Keratinocyte (primary cell): ENCODE data around the gene LRRC43. TPM values are rescaled to one million over a fixed set of nuclear protein-coding genes. Genes with fewer than 3 reads are reported as not detected.

Source experiments
- DNase-seq: peaks from one replicate; pipeline ENCODE4 v3.0.0-alpha.2; 2011; ENCODE audit warnings: low read depth, missing footprints, low spot score
- FAIRE-seq: peaks from 2 replicates; lab custom pipeline; 2011; peaks lifted over from hg19 to GRCh38; lab: Jason Lieb, UNC
- H2AFZ ChIP-seq: 2 replicates; pipeline ENCODE4 v1.6.0; 2012; ENCODE audit warnings: low read length, control low read depth, inconsistent platforms; ENCODE audit not compliant: control insufficient read depth
- H3K27ac ChIP-seq: 2 replicates; pipeline ENCODE4 v1.5.1; 2011; ENCODE audit warnings: low read length; ENCODE audit not compliant: control insufficient read depth, insufficient read depth
- H3K27me3 ChIP-seq: 3 replicates; pipeline ENCODE4 v1.6.0; 2011; ENCODE audit warnings: low read length; ENCODE audit not compliant: control insufficient read depth, insufficient read depth; ENCODE audit errors: extremely low read depth
- H3K36me3 ChIP-seq, 2 experiments: 2 replicates in 1 of 2; 3 replicates in 1 of 2; pipeline ENCODE4 v1.5.1; 2011; ENCODE audit warnings: low read length in 2 of 2, mild to moderate bottlenecking in 1 of 2; ENCODE audit not compliant: control insufficient read depth in 2 of 2, insufficient read depth in 2 of 2; ENCODE audit errors: extremely low read depth in 1 of 2
- H3K4me1 ChIP-seq: 3 replicates; pipeline ENCODE4 v1.5.1; 2011; ENCODE audit warnings: low read length; ENCODE audit not compliant: control insufficient read depth, insufficient read depth; ENCODE audit errors: extremely low read depth
- H3K4me2 ChIP-seq: 3 replicates; pipeline ENCODE4 v1.6.0; 2011; ENCODE audit warnings: low read depth, low read length; ENCODE audit not compliant: control insufficient read depth, insufficient read depth; ENCODE audit errors: extremely low read depth
- H3K4me3 ChIP-seq, 3 experiments: fragments of 200-600 bp in 1 of 3; sonication (generic) in 1 of 3; 2 replicates in 2 of 3; 3 replicates in 1 of 3; pipeline ENCODE4 v1.5.1; 2011 to 2016; ENCODE audit warnings: low read length in 3 of 3, mild to moderate bottlenecking in 3 of 3, control low read depth in 2 of 3, inconsistent platforms in 1 of 3, low read depth in 1 of 3, mixed read lengths in 1 of 3, mixed run types in 1 of 3, moderate library complexity in 1 of 3; ENCODE audit not compliant: control insufficient read depth in 2 of 3, insufficient read depth in 2 of 3; ENCODE audit errors: extremely low read depth in 1 of 3
- H3K79me2 ChIP-seq: 2 replicates; pipeline ENCODE4 v1.6.0; 2012; ENCODE audit warnings: low read length; ENCODE audit not compliant: control insufficient read depth, insufficient read depth
- H3K9ac ChIP-seq: 3 replicates; pipeline ENCODE4 v1.6.0; 2011; ENCODE audit warnings: low read length; ENCODE audit not compliant: control insufficient read depth, insufficient read depth; ENCODE audit errors: extremely low read depth
- H3K9me1 ChIP-seq: 3 replicates; pipeline ENCODE4 v1.6.0; 2011; ENCODE audit warnings: low read length; ENCODE audit not compliant: control insufficient read depth, insufficient read depth; ENCODE audit errors: extremely low read depth
- H3K9me3 ChIP-seq: 2 replicates; pipeline ENCODE4 v1.5.1; 2012; ENCODE audit warnings: low read depth, low read length; ENCODE audit not compliant: control insufficient read depth
- H4K20me1 ChIP-seq: 3 replicates; pipeline ENCODE4 v1.6.0; 2011; ENCODE audit warnings: low read length; ENCODE audit not compliant: control insufficient read depth, insufficient read depth; ENCODE audit errors: extremely low read depth
- EZH2 ChIP-seq: IDR thresholded peaks from one replicate; pipeline ENCODE4 v1.6.1; 2012; ENCODE audit warnings: inconsistent platforms, mild to moderate bottlenecking, low read length, moderate library complexity
- dilution Hi-C: fragments of 300-500 bp; cut with MboI; formaldehyde crosslinking; loops from one replicate; pipeline ENCODE4 v1.7.0; 2020; ENCODE audit warnings: low sequenced_read_pairs; ENCODE audit not compliant: extremely low pct_ligation_motif_present
- polyA plus RNA-seq, 5 experiments: library from polyadenylated mRNA; depleted of rRNA in 3 of 5; stranded (reverse) in 3 of 5; stranded (forward) in 1 of 5; unstranded in 1 of 5; fragments of >200 nt; gene quantifications; 1 replicate in 1 of 5; 2 replicates in 3 of 5; 3 replicates in 1 of 5; pipeline versions ENCODE4 v1.2.1 to v1.2.3, GENCODE V29; 2011 to 2012; ENCODE audit warnings: missing spikeins in 2 of 5, low read depth in 1 of 5, low replicate concordance in 1 of 5
- small RNA-seq, 3 experiments: library from RNA; depleted of rRNA; stranded (forward); fragments of <200 nt; gene quantifications; one replicate each; pipeline ENCODE3, GENCODE V24; 2012; ENCODE audit warnings: low read depth in 3 of 3, low replicate concordance in 1 of 3; ENCODE audit not compliant: insufficient read length in 3 of 3
- TF ChIP-seq, protein P1 (sequence below), 3 experiments: IDR thresholded peaks in 1 of 3; conservative IDR thresholded peaks in 1 of 3; optimal IDR thresholded peaks in 1 of 3; 2 replicates in 2 of 3; 3 replicates in 1 of 3; pipeline versions ENCODE3 to v1.5.1; 2011; ENCODE audit warnings: low read length in 3 of 3, mild to moderate bottlenecking in 3 of 3, moderate library complexity in 2 of 3, control low read depth in 1 of 3, inconsistent platforms in 1 of 3; ENCODE audit not compliant: insufficient read depth in 2 of 3; ENCODE audit errors: extremely low read depth in 1 of 3

The LRRC43 gene
- polyA plus RNA-seq, 1 donor (not counting 4 experiments of a cell fraction or from before 2014, with no cell fraction given), result 0.45 TPM

DNA sequence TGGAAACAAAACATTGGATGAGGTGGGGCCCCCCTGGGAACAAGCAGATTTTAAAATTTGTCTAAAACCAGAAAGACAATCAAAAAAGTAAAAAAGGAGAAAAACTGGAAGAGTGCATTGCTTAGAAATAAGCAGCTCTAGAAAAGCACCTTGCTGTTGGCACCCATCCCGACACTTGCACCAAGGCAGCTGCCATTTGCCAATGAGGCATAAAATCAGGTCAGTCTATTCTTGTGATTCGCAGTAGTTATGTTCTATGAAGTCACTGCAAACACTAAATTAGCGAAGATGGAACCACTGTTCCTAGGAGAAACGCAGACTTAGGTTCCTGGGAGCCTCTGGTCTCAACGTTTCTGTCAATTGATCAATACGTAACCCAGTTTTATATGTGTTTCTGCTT, 67.1 kb downstream of the LRRC43 start:
- dilution Hi-C loops, result no loop called here

DNA sequence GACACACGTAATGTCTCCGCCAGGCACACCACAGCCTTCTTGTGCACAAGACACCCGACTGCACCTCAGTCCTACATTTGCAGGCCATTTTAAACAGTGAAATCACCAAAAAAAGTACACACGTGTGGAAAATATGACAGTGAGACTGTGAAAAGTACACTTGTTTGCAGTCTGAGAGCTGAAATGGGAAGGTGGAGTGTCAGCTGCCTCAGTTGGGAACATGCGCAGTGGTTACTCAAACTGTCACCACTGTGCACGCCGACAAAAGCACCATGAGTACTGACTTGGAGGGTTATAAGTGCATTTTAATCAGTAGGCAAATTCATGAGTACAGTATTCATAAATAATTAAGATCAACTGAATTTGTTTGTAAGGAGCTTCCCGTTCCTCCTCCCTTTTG, 67.6 kb downstream of the LRRC43 start:
- no peak overlapping the region for H3K9ac ChIP-seq
- no peak overlapping the region for H2AFZ ChIP-seq
- H3K4me3 ChIP-seq, result no peak overlapping the region
- FAIRE-seq, result no peak
- no peak overlapping the region for H3K4me2 ChIP-seq
- no peaks in the 10 kb centered on the region for H3K79me2 ChIP-seq
- no peak overlapping the region for H3K27ac ChIP-seq
- H3K9me1 ChIP-seq, result no peaks in the 10 kb centered on the region
- H3K27me3 ChIP-seq, result no peaks in the 10 kb centered on the region
- no peaks in the 10 kb centered on the region for H3K9me3 ChIP-seq
- no peaks in the 10 kb centered on the region for H3K4me1 ChIP-seq
- TF ChIP-seq, protein P1, sequence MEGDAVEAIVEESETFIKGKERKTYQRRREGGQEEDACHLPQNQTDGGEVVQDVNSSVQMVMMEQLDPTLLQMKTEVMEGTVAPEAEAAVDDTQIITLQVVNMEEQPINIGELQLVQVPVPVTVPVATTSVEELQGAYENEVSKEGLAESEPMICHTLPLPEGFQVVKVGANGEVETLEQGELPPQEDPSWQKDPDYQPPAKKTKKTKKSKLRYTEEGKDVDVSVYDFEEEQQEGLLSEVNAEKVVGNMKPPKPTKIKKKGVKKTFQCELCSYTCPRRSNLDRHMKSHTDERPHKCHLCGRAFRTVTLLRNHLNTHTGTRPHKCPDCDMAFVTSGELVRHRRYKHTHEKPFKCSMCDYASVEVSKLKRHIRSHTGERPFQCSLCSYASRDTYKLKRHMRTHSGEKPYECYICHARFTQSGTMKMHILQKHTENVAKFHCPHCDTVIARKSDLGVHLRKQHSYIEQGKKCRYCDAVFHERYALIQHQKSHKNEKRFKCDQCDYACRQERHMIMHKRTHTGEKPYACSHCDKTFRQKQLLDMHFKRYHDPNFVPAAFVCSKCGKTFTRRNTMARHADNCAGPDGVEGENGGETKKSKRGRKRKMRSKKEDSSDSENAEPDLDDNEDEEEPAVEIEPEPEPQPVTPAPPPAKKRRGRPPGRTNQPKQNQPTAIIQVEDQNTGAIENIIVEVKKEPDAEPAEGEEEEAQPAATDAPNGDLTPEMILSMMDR (optimal IDR thresholded peaks at IDR 0.05 in 1 of 3, IDR thresholded peaks at IDR 0.05 in 1 of 3, conservative IDR thresholded peaks at IDR 0.05 in 1 of 3; ENCODE audit: extremely low read depth in 1 of 3, insufficient read depth in 2 of 3, low read length in 3 of 3), result no peak
- no peak for TF ChIP-seq EZH2
- no peak for DNase-seq
- peaks cover 0 to 7% of the 10 kb centered on the region in 2 experiments for H3K36me3 ChIP-seq
- no peaks in the 10 kb centered on the region for H4K20me1 ChIP-seq
- dilution Hi-C loops, result no loop called here

More for the DNA sequence above, 67.1 kb downstream of the LRRC43 start:
- Histone ChIP-seq H3K9me1 (no peaks in the 10 kb centered on the region), H3K9me3 (no peaks in the 10 kb centered on the region), H3K27me3 (no peaks in the 10 kb centered on the region), H3K4me2 (no peak overlapping the region), H3K9ac (no peak overlapping the region), H3K36me3 (peaks cover 0 to 7% of the 10 kb centered on the region in 2 experiments), H4K20me1 (no peaks in the 10 kb centered on the region), H3K4me3 (no peak overlapping the region), H3K79me2 (no peaks in the 10 kb centered on the region), H2AFZ (no peak overlapping the region), H3K27ac (no peak overlapping the region), H3K4me1 (no peaks in the 10 kb centered on the region)
- TF ChIP-seq, protein P1 (optimal IDR thresholded peaks at IDR 0.05 in 1 of 3, IDR thresholded peaks at IDR 0.05 in 1 of 3, conservative IDR thresholded peaks at IDR 0.05 in 1 of 3; ENCODE audit: extremely low read depth in 1 of 3, insufficient read depth in 2 of 3, low read length in 3 of 3), result no peak
- TF ChIP-seq EZH2, result no peak
- FAIRE-seq, result no peak
- DNase-seq, result no peak

Small RNA genes within 50 kb of the gene (small RNA-seq; reads per million reads assigned to genes)
- gene DIABLO, result 0 to 0.33 (median 0) reads per million in 3 experiments

Other genes with a start within 250 kb of the LRRC43 start
- 9.6 to 17.2 TPM (median 12.8 TPM) in 3 replicates for gene BCL7A, start 161.2 kb upstream of the LRRC43 start, polyA plus RNA-seq
- gene MLXIP, start 104.4 kb upstream of the LRRC43 start, polyA plus RNA-seq, result 4.7 to 17.8 TPM (median 5.5 TPM) in 3 replicates
- gene IL31, start 8.9 kb upstream of the LRRC43 start, polyA plus RNA-seq, result not detected in 3 replicates
- 1.7 to 3.8 TPM (median 2.3 TPM) in 3 replicates for gene B3GNT4, start 20.6 kb downstream of the LRRC43 start, polyA plus RNA-seq
- 31.1 to 61.9 TPM (median 41.6 TPM) in 3 replicates for gene DIABLO, start 42.9 kb downstream of the LRRC43 start, polyA plus RNA-seq
- 14.2 to 17.5 TPM (median 16.5 TPM) in 3 replicates for gene VPS33A, start 83.4 kb downstream of the LRRC43 start, polyA plus RNA-seq
- gene CLIP1, start 239.5 kb downstream of the LRRC43 start, polyA plus RNA-seq, result 54.0 to 94.1 TPM (median 54.3 TPM) in 3 replicates